HepG2 (cell line): ENCODE results near the gene RNF213. TPM values are rescaled to one million over a fixed set of nuclear protein-coding genes. Genes with fewer than 3 reads are reported as not detected.

ENCODE experiments used
- ATAC-seq: fragments of 200-7000 bp; cut with Tn5 transposase; 3 replicates; pipeline ENCODE4 v1.9.1; 2020; ENCODE audit warnings: mild to moderate bottlenecking, moderate library complexity
- BruUV-seq: library from RNA; stranded (reverse); fragments of 400-500 nt; replicated peaks from 2 replicates; lab custom pipeline; 2021; lab: Mats Ljungman, UMichigan
- CTCF ChIA-PET: fragments of 300-600 bp; formaldehyde crosslinking; extraction: SDS; loops from one replicate; lab custom pipeline; 2021; ENCODE audit warnings: low total read pairs, inconsistent platforms, low intra/inter-chr PET ratio; lab: Yijun Ruan, JAX
- POLR2A ChIA-PET: fragments of 350-600 bp; sonication (Branson Sonifier 250); formaldehyde crosslinking; loops from one replicate; lab custom pipeline; 2020; ENCODE audit warnings: antibody characterized with exemption, inconsistent platforms; lab: Yijun Ruan, JAX
- DNase-seq: peaks from one replicate; pipeline ENCODE4 v3.0.0-alpha.2; 2015; ENCODE audit warnings: low spot score
- FAIRE-seq: peaks from 3 replicates; lab custom pipeline; 2011; peaks lifted over from hg19 to GRCh38; lab: Jason Lieb, UNC
- H2AFZ ChIP-seq: one replicate; pipeline ENCODE4 v1.6.1; 2011; ENCODE audit warnings: low read length, inconsistent platforms
- H3K27ac ChIP-seq: fragments of 300-600 bp; 3 replicates; pipeline ENCODE4 v1.8.0; 2011; ENCODE audit warnings: mixed run types, mild to moderate bottlenecking, mixed read lengths, low read length, inconsistent platforms; ENCODE audit not compliant: insufficient read depth; ENCODE audit errors: extremely low read length
- H3K27me3 ChIP-seq, 2 experiments: fragments of 200-600 bp in 1 of 2; 2 replicates in 1 of 2; 3 replicates in 1 of 2; pipeline versions ENCODE4 v1.6.0 to v1.8.0; 2011; ENCODE audit warnings: low read length in 2 of 2, mild to moderate bottlenecking in 2 of 2, moderate library complexity in 2 of 2, inconsistent platforms in 1 of 2; ENCODE audit not compliant: insufficient read depth in 2 of 2, control insufficient read depth in 1 of 2
- H3K36me3 ChIP-seq, 2 experiments: fragments of 200-600 bp in 1 of 2; replicated peaks in 1 of 2; 2 replicates in 1 of 2; 3 replicates in 1 of 2; pipeline versions ENCODE4 v1.5.1 to v1.8.0; 2011; ENCODE audit warnings: low read length in 2 of 2, inconsistent platforms in 1 of 2; ENCODE audit not compliant: insufficient read depth in 2 of 2, control insufficient read depth in 1 of 2
- H3K4me1 ChIP-seq: 2 replicates; pipeline ENCODE4 v1.5.1; 2012; ENCODE audit warnings: low read length, inconsistent platforms; ENCODE audit not compliant: insufficient read depth
- H3K4me2 ChIP-seq: 2 replicates; pipeline ENCODE4 v1.6.0; 2011; ENCODE audit warnings: low read depth, low read length, inconsistent platforms
- H3K4me3 ChIP-seq, 3 experiments: fragments of 200-600 bp in 1 of 3; sonication (generic), shearing (Covaris generic) in 1 of 3; replicated peaks in 1 of 3; 2 replicates each; pipeline ENCODE4 v1.5.1; 2011 to 2016; ENCODE audit warnings: low read length in 3 of 3, inconsistent platforms in 2 of 3, low read depth in 2 of 3, mild to moderate bottlenecking in 2 of 3, control low read depth in 1 of 3, mixed read lengths in 1 of 3; ENCODE audit not compliant: insufficient read depth in 1 of 3
- H3K79me2 ChIP-seq: one replicate; pipeline ENCODE4 v1.6.1; 2011; ENCODE audit warnings: low read length, inconsistent platforms; ENCODE audit not compliant: insufficient read depth
- H3K9ac ChIP-seq: 2 replicates; pipeline ENCODE4 v1.6.0; 2011; ENCODE audit warnings: mild to moderate bottlenecking, low read depth, low read length, inconsistent platforms; ENCODE audit not compliant: insufficient read depth
- H3K9me3 ChIP-seq: 2 replicates; pipeline ENCODE4 v1.5.1; 2012; ENCODE audit warnings: mild to moderate bottlenecking, low read length
- H4K20me1 ChIP-seq: 2 replicates; pipeline ENCODE4 v1.6.0; 2011; ENCODE audit warnings: inconsistent platforms, mild to moderate bottlenecking, low read length, moderate library complexity; ENCODE audit not compliant: insufficient read depth
- CEBPG ChIP-seq: IDR thresholded peaks from 2 replicates; pipeline ENCODE4 v1.6.1; 2016
- IRX3 ChIP-seq: sonication (generic); formaldehyde crosslinking; IDR thresholded peaks from 2 replicates; pipeline ENCODE4 v1.8.1; 2023; ENCODE audit warnings: mild to moderate bottlenecking, low read depth, missing genetic modification reagents, borderline replicate concordance
- KDM5B ChIP-seq: sonication (generic); formaldehyde crosslinking; IDR thresholded peaks from 2 replicates; pipeline ENCODE4 v1.4.0; 2020; ENCODE audit warnings: missing genetic modification reagents, mild to moderate bottlenecking, borderline replicate concordance
- LRRFIP1 ChIP-seq: sonication (generic); formaldehyde crosslinking; conservative IDR thresholded peaks from 2 replicates; pipeline ENCODE4 v1.4.0; 2020; ENCODE audit warnings: missing genetic modification reagents
- ZNF660 ChIP-seq: sonication (generic); formaldehyde crosslinking; IDR thresholded peaks from 2 replicates; pipeline ENCODE4 v1.5.1; 2020; ENCODE audit warnings: mild to moderate bottlenecking, low read depth, missing genetic modification reagents, borderline replicate concordance
- WGBS: methylation state at CpG from one replicate; pipeline ENCODE4 v1.1.6; 2017; ENCODE audit warnings: low lambda C conversion rate; 5-methylcytosine and 5-hydroxymethylcytosine counted together
- in situ Hi-C: cut with HindIII; loops from 2 replicates; pipeline ENCODE4 v1.10.0; 2017; ENCODE audit warnings: low pct_unique_long_range_greater_than_20kb; ENCODE audit not compliant: extremely low pct_ligation_motif_present
- intact Hi-C: fragments of 100-400 bp; cut with micrococcal nuclease; formaldehyde crosslinking; loops from one replicate; pipeline ENCODE4 v1.10.0; 2022; ENCODE audit not compliant: unreplicated experiment
- polyA plus RNA-seq, 8 experiments: library from polyadenylated mRNA; depleted of rRNA in 3 of 8; stranded (reverse) in 7 of 8; unstranded in 1 of 8; fragments of >200 nt; fragmentation: Illumina TruSeq in 4 of 8; extraction: Trizol in 4 of 8; gene quantifications; 2 replicates each; pipeline versions ENCODE4 v1.2.1 to v1.2.3, GENCODE V29; 2011 to 2016; ENCODE audit warnings: low read depth in 4 of 8, missing spikeins in 1 of 8, mixed read lengths in 1 of 8; ENCODE audit not compliant: insufficient read depth in 1 of 8
- total RNA-seq, 5 experiments: library from RNA; depleted of rRNA; stranded (reverse); fragments of >200 nt; fragmentation: Illumina TruSeq; extraction: Trizol; gene quantifications; 2 replicates each; pipeline ENCODE4 v1.2.3, GENCODE V29; 2016; ENCODE audit warnings: low read depth in 1 of 5

The RNF213 gene
- total and polyA plus RNA-seq, 2 of the 13 experiments (the other 11 are each of a cell fraction or from before 2014, with no cell fraction given) = 38.6 to 38.7 TPM

GRCh38 chr17:80319262-80319998 lies 58.8 kb downstream of the RNF213 start:
- peaks cover 19 to 42% of the 10 kb centered on the region in 2 experiments for H3K36me3 ChIP-seq
- H3K79me2 ChIP-seq = no peaks in the 10 kb centered on the region
- no peak overlapping the region for H3K9ac ChIP-seq
- no peak for TF ChIP-seq LRRFIP1 (CRISPR knock-in tag)
- TF ChIP-seq KDM5B (CRISPR knock-in tag) = 0 out of 2 replicates have a peak, but pooled peaks have one; percentile 20
- no peak for TF ChIP-seq CEBPG
- no peak for TF ChIP-seq ZNF660 (CRISPR knock-in tag)
- no peak for TF ChIP-seq IRX3 (CRISPR knock-in tag)
- H3K4me1 ChIP-seq = no peaks in the 10 kb centered on the region
- no peaks in the 10 kb centered on the region for H4K20me1 ChIP-seq
- DNase-seq (no peak), FAIRE-seq (no peak), ATAC-seq (no peak; the same call in 2 of the 3 replicates)
- CTCF ChIA-PET = no interaction called here
- H3K4me2 ChIP-seq = no peak overlapping the region
- BruUV-seq = no TSS peak
- H3K27me3 ChIP-seq = no peaks in the 10 kb centered on the region
- intact Hi-C loops = no loop called here
- H2AFZ ChIP-seq = no peak overlapping the region
- 94% methylated on average over 20 of the region's 22 CpGs for WGBS
- in situ Hi-C loops = no loop called here
- H3K27ac ChIP-seq = no peak overlapping the region
- POLR2A ChIA-PET = no interaction called here
- no peak overlapping the region for H3K4me3 ChIP-seq
- H3K9me3 ChIP-seq = no peaks in the 10 kb centered on the region
